Neuron (in vitro differentiated cells): ENCODE measurements around the gene ZNF212.

Experiments used
- H2AFZ ChIP-seq: one replicate; pipeline ENCODE4 v1.6.1; 2013; ENCODE audit warnings: low read depth, mild to moderate bottlenecking, inconsistent platforms, low read length, moderate library complexity
- H3K27me3 ChIP-seq: one replicate; pipeline ENCODE4 v1.6.1; 2013; ENCODE audit warnings: low read length; ENCODE audit not compliant: insufficient read depth
- H3K36me3 ChIP-seq: one replicate; pipeline ENCODE4 v1.6.1; 2013; ENCODE audit warnings: low read length; ENCODE audit not compliant: insufficient read depth
- H3K4me1 ChIP-seq: one replicate; pipeline ENCODE4 v1.6.1; 2013; ENCODE audit warnings: low read length; ENCODE audit not compliant: insufficient read depth
- H3K4me3 ChIP-seq: 2 replicates; pipeline ENCODE4 v1.5.1; 2013; ENCODE audit warnings: mild to moderate bottlenecking, low read length, moderate library complexity
- H3K9me3 ChIP-seq: one replicate; pipeline ENCODE4 v1.6.1; 2013; ENCODE audit warnings: low read length

Gene ZNF212

GRCh38 chr7:149239345-149240143 lies at the start of gene ZNF212:
ZNF212 (plus strand) TSS chr7:149239651; CDS start chr7:149239779, 128 bp downstream.
- Histone ChIP-seq H3K9me3 (peaks cover 2% of the 10 kb centered on the region), H2AFZ (peak within 1 kb of the TSS; percentile 86), H3K4me1 (peaks cover 8% of the 10 kb centered on the region), H3K36me3 (no peaks in the 10 kb centered on the region), H3K4me3 (peak within 1 kb of the TSS; percentile 60), H3K27me3 (no peaks in the 10 kb centered on the region)

- H3K4me3 ChIP-seq: no peak overlapping the region
- H3K9me3 ChIP-seq: no peaks in the 10 kb centered on the region
- H3K36me3 ChIP-seq: no peaks in the 10 kb centered on the region
- no peak overlapping the region for H2AFZ ChIP-seq
- H3K27me3 ChIP-seq: no peaks in the 10 kb centered on the region
- peaks cover 7% of the 10 kb centered on the region for H3K4me1 ChIP-seq
These were observed 47.6 kb upstream of the ZNF212 start for GRCh38 chr7:149191851-149192250.

GRCh38 chr7:149194799-149195179 lies 44.7 kb upstream of the ZNF212 start:
- H3K9me3 ChIP-seq: no peaks in the 10 kb centered on the region

GRCh38 chr7:149195180-149196150 lies 44.0 kb upstream of the ZNF212 start, which contains the start of gene ZNF282:
ZNF282 (plus strand) TSS chr7:149195546; CDS start chr7:149195590, 44 bp downstream.
- Histone ChIP-seq H3K4me1 (peaks cover 10% of the 10 kb centered on the region), H2AFZ (peak within 1 kb of the TSS; percentile 98), H3K27me3 (no peaks in the 10 kb centered on the region), H3K9me3 (no peaks in the 10 kb centered on the region), H3K36me3 (peaks cover 24% of the 10 kb centered on the region), H3K4me3 (peak within 1 kb of the TSS; percentile 61)

More at GRCh38 chr7:149194799-149195179, 44.7 kb upstream of the ZNF212 start:
- Histone ChIP-seq H3K4me1 (peaks cover 10% of the 10 kb centered on the region), H2AFZ (peak overlapping the region; percentile 98), H3K27me3 (no peaks in the 10 kb centered on the region), H3K36me3 (peaks cover 19% of the 10 kb centered on the region), H3K4me3 (peak overlapping the region; percentile 61)

GRCh38 chr7:149196151-149196704 lies 43.2 kb upstream of the ZNF212 start:
- H3K4me1 ChIP-seq: peaks cover 10% of the 10 kb centered on the region
- no peak overlapping the region for H2AFZ ChIP-seq
- H3K9me3 ChIP-seq: no peaks in the 10 kb centered on the region
- H3K36me3 ChIP-seq: peaks cover 31% of the 10 kb centered on the region
- peak overlapping the region; percentile 61 for H3K4me3 ChIP-seq
- no peaks in the 10 kb centered on the region for H3K27me3 ChIP-seq

GRCh38 chr7:149196705-149197171 lies 42.7 kb upstream of the ZNF212 start:
- peaks cover 35% of the 10 kb centered on the region for H3K36me3 ChIP-seq
- peak overlapping the region; percentile 61 for H3K4me3 ChIP-seq
- no peak overlapping the region for H2AFZ ChIP-seq
- H3K27me3 ChIP-seq: no peaks in the 10 kb centered on the region
- H3K4me1 ChIP-seq: peaks cover 10% of the 10 kb centered on the region
- no peaks in the 10 kb centered on the region for H3K9me3 ChIP-seq

GRCh38 chr7:149197675-149198074 lies 41.8 kb upstream of the ZNF212 start:
- Histone ChIP-seq H3K9me3 (no peaks in the 10 kb centered on the region), H3K4me1 (peaks cover 10% of the 10 kb centered on the region), H3K4me3 (no peak overlapping the region), H3K36me3 (peaks cover 39% of the 10 kb centered on the region), H2AFZ (no peak overlapping the region), H3K27me3 (no peaks in the 10 kb centered on the region)

- Histone ChIP-seq H3K4me1 (peaks cover 10% of the 10 kb centered on the region), H3K27me3 (no peaks in the 10 kb centered on the region), H3K36me3 (peaks cover 45% of the 10 kb centered on the region), H3K4me3 (no peak overlapping the region), H2AFZ (no peak overlapping the region), H3K9me3 (no peaks in the 10 kb centered on the region)
These were observed 41.2 kb upstream of the ZNF212 start for GRCh38 chr7:149198161-149198816.

- Histone ChIP-seq H2AFZ (no peak overlapping the region), H3K4me3 (no peak overlapping the region), H3K27me3 (no peaks in the 10 kb centered on the region), H3K9me3 (no peaks in the 10 kb centered on the region), H3K36me3 (peaks cover 56% of the 10 kb centered on the region), H3K4me1 (peaks cover 10% of the 10 kb centered on the region)
These were observed 40.0 kb upstream of the ZNF212 start for GRCh38 chr7:149199234-149199995.

- Histone ChIP-seq H3K36me3 (peaks cover 82% of the 10 kb centered on the region), H3K9me3 (no peaks in the 10 kb centered on the region), H3K27me3 (no peaks in the 10 kb centered on the region), H3K4me3 (no peak overlapping the region), H2AFZ (no peak overlapping the region), H3K4me1 (no peaks in the 10 kb centered on the region)
These were observed 36.6 kb upstream of the ZNF212 start for GRCh38 chr7:149202831-149203231.

- Histone ChIP-seq H3K27me3 (no peaks in the 10 kb centered on the region), H3K36me3 (peaks cover 82% of the 10 kb centered on the region), H3K4me3 (no peak overlapping the region), H2AFZ (no peak overlapping the region), H3K4me1 (no peaks in the 10 kb centered on the region), H3K9me3 (no peaks in the 10 kb centered on the region)
These were observed 33.6 kb upstream of the ZNF212 start for GRCh38 chr7:149205690-149206381.
